PC-3 (cell line): Measurements from ENCODE around the gene ZNF23.

ENCODE experiments used
- CTCF ChIP-seq: fragments of 300-600 bp; sonication (generic); conservative IDR thresholded peaks from 2 replicates; pipeline ENCODE4 v1.5.1; 2017; ENCODE audit warnings: antibody characterized with exemption, low read depth, mild to moderate bottlenecking, low read length
- EZH2 ChIP-seq: fragments of 300-600 bp; sonication (generic); IDR thresholded peaks from one replicate; pipeline ENCODE4 v1.6.1; 2017; ENCODE audit warnings: antibody characterized with exemption, mild to moderate bottlenecking, low read length; ENCODE audit not compliant: unreplicated experiment
- EZH2phosphoT487 ChIP-seq: fragments of 300-600 bp; sonication (generic); IDR thresholded peaks from 2 replicates; pipeline ENCODE4 v1.6.1; 2018; ENCODE audit warnings: mild to moderate bottlenecking, antibody characterized with exemption, low read length, borderline replicate concordance

GRCh38 chr16:71473891-71474290 is 11.8 kb upstream of the ZNF23 start:
- no peak for TF ChIP-seq CTCF
- no peak for TF ChIP-seq EZH2
- TF ChIP-seq EZH2phosphoT487, result no peak
